ES-I3 (cell line): ENCODE measurements around the gene CA11.

Experiments
- H3K36me3 ChIP-seq: 2 replicates; pipeline ENCODE4 v1.6.1; 2013; ENCODE audit warnings: mild to moderate bottlenecking, low read length, control low read depth, moderate library complexity; ENCODE audit not compliant: insufficient read depth
- H3K4me1 ChIP-seq: 2 replicates; pipeline ENCODE4 v1.6.1; 2013; ENCODE audit warnings: mild to moderate bottlenecking, control low read depth, low read length; ENCODE audit not compliant: insufficient read depth
- H3K9ac ChIP-seq: 2 replicates; pipeline ENCODE4 v1.6.1; 2013; ENCODE audit warnings: low read depth, mild to moderate bottlenecking, low read length, moderate library complexity
- H3K9me3 ChIP-seq: 2 replicates; pipeline ENCODE4 v1.6.1; 2013; ENCODE audit warnings: mild to moderate bottlenecking, low read length, moderate library complexity; ENCODE audit not compliant: control insufficient read depth, insufficient read depth

Gene CA11

GRCh38 chr19:48624067-48624594, 21.9 kb downstream of the CA11 start:
- Histone ChIP-seq H3K36me3 (no peaks in the 10 kb centered on the region), H3K4me1 (peaks cover 6% of the 10 kb centered on the region; the same call in 1 of the 2 replicates), H3K9me3 (no peaks in the 10 kb centered on the region), H3K9ac (peak overlapping the region; percentile 65)

GRCh38 chr19:48623556-48624066, 22.4 kb downstream of the CA11 start:
- no peaks in the 10 kb centered on the region for H3K36me3 ChIP-seq
- H3K9me3 ChIP-seq: no peaks in the 10 kb centered on the region
- peak overlapping the region; percentile 39 for H3K9ac ChIP-seq
- H3K4me1 ChIP-seq: peaks cover 6% of the 10 kb centered on the region; the same call in 1 of the 2 replicates

GRCh38 chr19:48619692-48620585, 26.0 kb downstream of the CA11 start:
- Histone ChIP-seq H3K4me1 (peaks cover 20% of the 10 kb centered on the region; the same call in 1 of the 2 replicates), H3K9me3 (no peaks in the 10 kb centered on the region), H3K9ac (peak overlapping the region; percentile 87), H3K36me3 (peaks cover 16% of the 10 kb centered on the region)

GRCh38 chr19:48618916-48619691, 26.9 kb downstream of the CA11 start, which contains the start of the genes RPL18 and SPHK2:
RPL18 (minus strand) TSS chr19:48619178; CDS start chr19:48619143, 35 bp downstream.
SPHK2 (plus strand) TSS chr19:48619506; CDS start chr19:48620515, 1,009 bp downstream.
- Histone ChIP-seq H3K36me3 (peaks cover 16% of the 10 kb centered on the region), H3K9me3 (no peaks in the 10 kb centered on the region), H3K9ac (peak within 1 kb of the TSS; percentile 87), H3K4me1 (peaks cover 22% of the 10 kb centered on the region)

- Histone ChIP-seq H3K4me1 (peaks cover 26% of the 10 kb centered on the region), H3K36me3 (peaks cover 16% of the 10 kb centered on the region), H3K9ac (peak overlapping the region; percentile 87), H3K9me3 (no peaks in the 10 kb centered on the region)
Measured at GRCh38 chr19:48618278-48618915, 27.6 kb downstream of the CA11 start.

GRCh38 chr19:48617146-48617937, 28.6 kb downstream of the CA11 start:
- peaks cover 23% of the 10 kb centered on the region for H3K4me1 ChIP-seq
- H3K9ac ChIP-seq: peak overlapping the region; percentile 87
- peaks cover 16% of the 10 kb centered on the region for H3K36me3 ChIP-seq

GRCh38 chr19:48616491-48617056, 29.4 kb downstream of the CA11 start:
- H3K36me3 ChIP-seq: peaks cover 16% of the 10 kb centered on the region
- H3K9ac ChIP-seq: no peak overlapping the region
- peaks cover 23% of the 10 kb centered on the region for H3K4me1 ChIP-seq
- no peaks in the 10 kb centered on the region for H3K9me3 ChIP-seq

More at GRCh38 chr19:48617146-48617937, 28.6 kb downstream of the CA11 start:
- no peaks in the 10 kb centered on the region for H3K9me3 ChIP-seq

- H3K9me3 ChIP-seq: no peaks in the 10 kb centered on the region
- no peak overlapping the region for H3K9ac ChIP-seq
- H3K4me1 ChIP-seq: peaks cover 23% of the 10 kb centered on the region
- H3K36me3 ChIP-seq: peaks cover 16% of the 10 kb centered on the region
Measured at GRCh38 chr19:48616041-48616436, 29.9 kb downstream of the CA11 start.

- H3K4me1 ChIP-seq: peaks cover 23% of the 10 kb centered on the region
- H3K9me3 ChIP-seq: no peaks in the 10 kb centered on the region
- H3K36me3 ChIP-seq: peaks cover 16% of the 10 kb centered on the region
- H3K9ac ChIP-seq: peak overlapping the region; percentile 53; the same call in 1 of the 2 replicates
Measured at GRCh38 chr19:48615231-48616040, 30.6 kb downstream of the CA11 start.

GRCh38 chr19:48614436-48615230, 31.4 kb downstream of the CA11 start, which contains the start of gene FAM83E:
FAM83E (minus strand) TSS chr19:48615076; CDS start chr19:48613372, 1,704 bp downstream.
- H3K9ac ChIP-seq: peak within 1 kb of the TSS; percentile 53
- peaks cover 16% of the 10 kb centered on the region for H3K36me3 ChIP-seq
- H3K9me3 ChIP-seq: no peaks in the 10 kb centered on the region
- H3K4me1 ChIP-seq: peaks cover 23% of the 10 kb centered on the region

- peaks cover 16% of the 10 kb centered on the region for H3K36me3 ChIP-seq
- no peaks in the 10 kb centered on the region for H3K9me3 ChIP-seq
- H3K4me1 ChIP-seq: peaks cover 23% of the 10 kb centered on the region
- H3K9ac ChIP-seq: peak overlapping the region; percentile 53
Measured at GRCh38 chr19:48613852-48614435, 32.0 kb downstream of the CA11 start.
